GM12872 (cell line): ENCODE data around the gene TTC23.

Source experiments
- CTCF ChIP-seq: IDR thresholded peaks from 3 replicates; pipeline ENCODE4 v1.5.1; 2011; ENCODE audit warnings: low read depth, mild to moderate bottlenecking, low read length, moderate library complexity; ENCODE audit not compliant: insufficient read depth

TTC23 gene

GRCh38 chr15:99230867-99231266, 18.5 kb downstream of the TTC23 start:
- TF ChIP-seq CTCF = no peak

GRCh38 chr15:99228120-99228770, 21.1 kb downstream of the TTC23 start:
- TF ChIP-seq CTCF = no peak

GRCh38 chr15:99226802-99227201, 22.6 kb downstream of the TTC23 start:
- TF ChIP-seq CTCF = no peak

GRCh38 chr15:99224372-99225214, 24.8 kb downstream of the TTC23 start:
- no peak for TF ChIP-seq CTCF

GRCh38 chr15:99213187-99213811, 36.1 kb downstream of the TTC23 start:
- peak; percentile 79 for TF ChIP-seq CTCF

GRCh38 chr15:99212406-99212805, 37.0 kb downstream of the TTC23 start:
- TF ChIP-seq CTCF = no peak

GRCh38 chr15:99211926-99212325, 37.5 kb downstream of the TTC23 start:
- TF ChIP-seq CTCF = no peak
